Measurements from ENCODE around the gene BNC2. TPM values are rescaled to one million over a fixed set of nuclear protein-coding genes. Genes with fewer than 3 reads are reported as not detected.
A peak's percentile ranks its signal among the peaks of the same experiment; 100 is the strongest.

The BNC2 gene
- total RNA-seq, 1 donor from 2014 or later, result 52.0 TPM

GRCh38 chr9:16628413-16628812 is 242.1 kb downstream of the BNC2 start:
- no peak for DNase-seq (ENCODE audit: low spot score)

DNA sequence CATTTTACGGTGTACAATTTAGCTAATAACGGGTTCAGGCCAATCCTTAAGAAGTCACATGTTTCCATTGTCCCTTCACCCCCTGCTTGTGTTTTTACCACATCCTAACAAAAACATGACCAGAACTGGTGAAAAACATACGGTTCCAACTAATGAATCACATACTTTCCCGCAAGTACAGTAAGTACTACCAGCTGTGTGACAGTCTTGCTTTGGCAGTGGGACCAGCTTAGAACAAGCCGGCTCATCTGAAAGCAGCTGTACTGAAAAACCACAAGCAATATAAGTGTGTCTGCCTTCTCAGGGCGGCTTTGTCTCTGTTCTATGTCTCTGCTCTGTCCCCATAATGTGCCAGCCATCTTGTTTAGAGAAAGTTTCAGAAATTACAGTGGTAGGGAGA is 242.5 kb downstream of the BNC2 start:
- peak; percentile 18 for DNase-seq (ENCODE audit: low spot score)

GRCh38 chr9:16627521-16627920 is 242.9 kb downstream of the BNC2 start:
- DNase-seq (ENCODE audit: low spot score), result no peak

- DNase-seq (ENCODE audit: low spot score), result no peak
These were observed 243.8 kb downstream of the BNC2 start for GRCh38 chr9:16626577-16627130.

GRCh38 chr9:16625811-16626210 is 244.7 kb downstream of the BNC2 start:
- DNase-seq (ENCODE audit: low spot score), result no peak

GRCh38 chr9:16625161-16625631 is 245.3 kb downstream of the BNC2 start:
- no peak for DNase-seq (ENCODE audit: low spot score)

DNA sequence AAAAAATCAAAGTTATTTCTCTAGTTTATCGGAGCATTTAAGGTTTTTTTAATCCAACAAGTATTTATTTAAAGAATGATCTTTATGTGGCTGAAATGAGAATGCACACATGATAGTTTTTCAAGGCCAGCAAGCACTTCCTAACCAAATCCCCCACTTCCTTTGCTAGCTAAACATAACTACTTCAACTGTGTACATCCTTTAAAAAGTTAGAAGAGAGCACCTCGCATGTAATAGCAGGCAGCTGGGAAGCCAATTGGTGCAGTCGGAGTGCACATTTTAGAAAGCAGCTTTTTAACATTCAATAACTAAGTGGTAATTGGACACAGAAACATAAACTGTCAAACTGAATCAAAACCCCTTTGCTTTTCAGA is 245.7 kb downstream of the BNC2 start:
- no peak for DNase-seq (ENCODE audit: low spot score)

DNA sequence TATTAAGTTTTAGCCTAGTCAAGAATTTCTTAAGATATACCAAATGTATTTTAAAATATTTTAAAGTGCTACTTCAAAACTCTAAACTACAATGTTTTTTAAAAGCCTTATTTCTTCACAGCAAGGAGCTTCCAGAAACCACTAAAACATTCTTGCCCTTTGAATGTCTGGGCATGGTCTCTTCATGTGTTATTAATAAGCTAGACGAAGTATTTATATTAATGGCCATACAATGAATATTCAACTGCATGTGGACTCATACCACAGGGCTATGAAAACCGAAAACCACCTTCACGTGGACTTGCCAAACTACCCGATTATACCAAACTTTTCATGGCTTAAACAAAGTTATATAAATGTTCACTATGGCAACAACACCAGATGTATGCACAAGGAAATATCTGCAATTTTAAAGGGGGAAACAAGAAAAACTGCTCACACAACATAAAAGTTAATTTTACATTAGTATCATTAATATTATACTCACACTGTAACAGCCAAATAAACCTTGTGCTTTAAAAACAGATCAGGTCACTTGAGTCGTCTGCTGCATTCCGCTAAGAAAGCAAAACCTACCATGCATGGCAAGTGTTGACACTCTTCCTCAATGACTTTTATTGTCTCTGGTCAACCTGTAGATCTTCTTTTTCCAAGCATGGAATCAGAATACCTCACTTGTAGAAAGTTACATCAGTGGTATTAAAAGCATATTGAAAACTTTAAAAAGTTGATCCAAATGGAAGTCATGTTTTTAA is 246.3 kb downstream of the BNC2 start:
- DNase-seq (ENCODE audit: low spot score), result no peak

GRCh38 chr9:16622541-16622940 is 247.9 kb downstream of the BNC2 start:
- DNase-seq (ENCODE audit: low spot score), result no peak

- no peak for DNase-seq (ENCODE audit: low spot score)
These were observed 250.5 kb downstream of the BNC2 start for GRCh38 chr9:16619914-16620520.

DNA sequence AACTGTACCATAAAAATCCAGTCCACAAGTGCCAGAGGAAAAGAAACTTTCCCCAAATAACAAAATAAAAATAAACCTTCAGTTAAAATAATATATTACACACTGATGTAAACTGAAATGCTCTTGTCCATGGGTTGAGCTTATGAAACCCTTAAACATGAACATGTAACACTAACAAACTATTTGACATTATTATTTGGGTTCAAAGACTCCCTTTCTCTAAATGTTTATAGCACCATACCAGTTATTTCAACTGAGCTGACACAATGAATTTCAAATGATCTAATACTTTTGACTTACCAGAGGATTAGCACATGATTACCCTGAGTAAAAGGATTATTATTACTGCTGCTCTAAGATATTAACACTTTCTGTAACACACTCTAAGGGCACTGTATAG is 251.1 kb downstream of the BNC2 start:
- no peak for DNase-seq (ENCODE audit: low spot score)

DNA sequence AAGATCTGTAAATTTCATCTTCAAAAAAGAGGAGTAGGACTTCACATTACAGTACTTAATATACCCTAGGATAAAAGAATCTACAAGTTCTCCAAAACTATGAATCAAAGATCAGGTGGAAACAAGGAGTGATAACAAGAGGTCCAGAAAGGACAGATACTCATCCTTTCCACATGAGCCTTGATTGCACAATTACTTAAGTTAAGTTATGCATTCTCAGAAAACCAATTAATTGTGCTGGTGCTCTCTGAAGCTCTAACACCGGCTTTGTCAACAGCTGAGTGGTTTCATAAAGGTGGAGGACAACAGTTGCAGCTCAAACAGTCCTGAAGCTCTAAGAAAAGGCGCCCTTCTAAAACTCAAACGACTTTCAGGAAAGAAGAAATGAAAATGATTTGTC is 251.9 kb downstream of the BNC2 start:
- DNase-seq (ENCODE audit: low spot score), result no peak

DNA sequence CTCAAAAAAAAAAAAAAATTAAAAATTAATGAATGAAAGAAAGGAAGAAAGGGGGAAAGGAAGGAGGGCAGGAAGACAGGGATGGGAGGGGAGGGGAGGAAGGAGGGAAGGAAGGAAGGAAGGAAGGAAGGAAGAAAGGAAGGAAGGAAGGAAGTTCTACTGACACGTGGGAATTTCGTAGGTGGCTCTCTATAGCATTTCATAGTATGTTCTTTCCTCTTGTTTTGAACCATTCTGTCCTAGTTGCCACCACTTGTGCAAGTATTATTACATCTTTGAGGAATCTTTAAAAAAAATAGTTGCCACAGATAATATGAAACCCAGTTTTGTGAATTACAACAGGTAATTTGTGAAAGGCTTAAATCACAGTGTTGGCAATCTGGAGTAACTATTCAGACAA is 253.8 kb downstream of the BNC2 start:
- no peak for DNase-seq (ENCODE audit: low spot score)

DNA sequence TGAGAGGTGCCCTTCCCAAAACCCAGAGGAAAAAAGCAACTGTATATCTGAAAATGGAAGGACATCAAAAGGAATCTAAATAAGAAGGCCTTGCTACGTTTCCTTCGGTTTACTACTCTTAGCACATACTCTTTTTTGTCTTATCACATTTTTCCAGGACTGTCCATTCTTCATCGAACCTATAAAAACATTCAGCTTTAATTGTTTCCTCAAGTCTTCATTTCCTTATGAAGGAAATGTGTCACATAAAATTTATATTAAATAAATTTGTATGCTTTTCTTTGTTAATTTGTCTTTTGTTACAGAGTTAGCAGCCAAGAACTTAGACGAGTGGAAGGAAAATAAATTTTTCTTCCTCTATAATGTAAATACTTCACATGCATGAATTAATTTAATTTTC is 255.0 kb downstream of the BNC2 start:
- DNase-seq (ENCODE audit: low spot score), result no peak

- DNase-seq (ENCODE audit: low spot score), result no peak
These were observed 256.9 kb downstream of the BNC2 start for GRCh38 chr9:16613605-16614004.

- DNase-seq (ENCODE audit: low spot score), result no peak
These were observed 257.4 kb downstream of the BNC2 start for GRCh38 chr9:16613051-16613450.

- DNase-seq (ENCODE audit: low spot score), result no peak
These were observed 257.8 kb downstream of the BNC2 start for GRCh38 chr9:16612627-16613026.

GRCh38 chr9:16611983-16612382 is 258.5 kb downstream of the BNC2 start:
- DNase-seq (ENCODE audit: low spot score), result no peak

GRCh38 chr9:16611001-16611400 is 259.5 kb downstream of the BNC2 start:
- DNase-seq (ENCODE audit: low spot score), result no peak

GRCh38 chr9:16610538-16610937 is 259.9 kb downstream of the BNC2 start:
- no peak for DNase-seq (ENCODE audit: low spot score)

GRCh38 chr9:16608906-16609305 is 261.6 kb downstream of the BNC2 start:
- DNase-seq (ENCODE audit: low spot score), result no peak

GRCh38 chr9:16602494-16602893 is 268.0 kb downstream of the BNC2 start:
- DNase-seq (ENCODE audit: low spot score), result no peak

DNA sequence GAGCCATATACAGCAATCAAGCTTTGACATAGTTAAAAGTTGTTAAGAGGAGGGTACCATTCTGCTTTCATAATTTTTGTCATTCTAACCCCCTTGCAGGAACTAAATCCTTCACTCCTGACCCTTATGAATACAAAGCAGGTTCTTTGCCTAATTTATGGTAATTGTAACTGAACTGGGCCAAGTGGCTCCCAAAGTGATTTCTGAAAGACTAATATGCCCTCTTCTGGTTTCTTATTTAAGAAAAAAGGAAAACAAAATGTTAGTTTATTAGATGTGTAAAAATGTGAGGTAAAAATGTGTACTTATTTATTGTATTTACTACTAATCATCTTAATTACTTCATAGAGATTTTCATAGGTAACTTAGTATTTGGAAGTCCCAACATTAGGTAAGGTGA is 268.5 kb downstream of the BNC2 start:
- no peak for DNase-seq (ENCODE audit: low spot score)

All from mucosa of gallbladder (tissue), 1 donor.